Testis (tissue), 2 donors: ENCODE results near the gene ACVRL1.

ENCODE experiments used
- CTCF ChIP-seq, 3 experiments: fragments of 450-650 bp in 2 of 3; fragments of 200-600 bp in 1 of 3; sonication (generic) in 1 of 3; IDR thresholded peaks; one replicate each; pipeline ENCODE4 v1.5.1; 2016 to 2019; ENCODE audit warnings: antibody characterized with exemption in 3 of 3, mild to moderate bottlenecking in 2 of 3, moderate library complexity in 1 of 3
- POLR2A ChIP-seq: fragments of 450-650 bp; IDR thresholded peaks from one replicate; pipeline ENCODE4 v1.6.1; 2017; ENCODE audit warnings: antibody characterized with exemption, mild to moderate bottlenecking, moderate library complexity

GRCh38 chr12:51958542-51958941 is 51.2 kb downstream of the ACVRL1 start:
- TF ChIP-seq CTCF (IDR thresholded peaks at IDR 0.05) (no peak), POLR2A (no peak)
